ENCODE results near the gene CHMP2A.

The CHMP2A gene

DNA sequence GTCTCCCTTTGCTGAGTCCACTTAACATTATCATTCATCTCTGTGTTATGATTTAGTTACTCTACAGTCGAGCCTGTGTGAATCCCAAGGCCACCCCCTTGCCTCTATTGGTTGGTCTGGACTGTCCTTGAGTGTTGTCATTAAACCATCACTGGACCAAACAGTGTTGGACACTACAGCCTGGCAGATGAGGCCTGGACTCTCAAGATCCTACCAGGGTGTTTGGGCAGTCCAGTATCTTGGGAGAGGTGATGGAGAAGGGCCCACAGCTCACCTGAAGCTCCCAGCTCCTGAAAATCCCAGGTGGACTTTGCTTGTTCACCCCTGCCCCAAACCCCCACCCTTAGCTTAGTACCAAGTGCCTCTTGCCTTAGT, 3.8 kb downstream of the CHMP2A start:
- Histone ChIP-seq H3K27me3 (ENCODE audit: insufficient read depth, low read length) (no peaks in the 10 kb centered on the region), H3K36me3 (ENCODE audit: insufficient read depth, low read length) (peaks cover 9% of the 10 kb centered on the region), H3K79me2 (ENCODE audit: control insufficient read depth, insufficient read depth, low read length, unreplicated experiment) (peaks cover 35% of the 10 kb centered on the region), H3K4me3 (ENCODE audit: low read depth, low read length) (no peak overlapping the region), H2AFZ (ENCODE audit: low read length, unreplicated experiment) (no peak overlapping the region), H3K27ac (ENCODE audit: low read depth, low read length) (no peak overlapping the region), H3K4me1 (ENCODE audit: control insufficient read depth, insufficient read depth, low read length, unreplicated experiment) (peaks cover 18% of the 10 kb centered on the region)

DNA sequence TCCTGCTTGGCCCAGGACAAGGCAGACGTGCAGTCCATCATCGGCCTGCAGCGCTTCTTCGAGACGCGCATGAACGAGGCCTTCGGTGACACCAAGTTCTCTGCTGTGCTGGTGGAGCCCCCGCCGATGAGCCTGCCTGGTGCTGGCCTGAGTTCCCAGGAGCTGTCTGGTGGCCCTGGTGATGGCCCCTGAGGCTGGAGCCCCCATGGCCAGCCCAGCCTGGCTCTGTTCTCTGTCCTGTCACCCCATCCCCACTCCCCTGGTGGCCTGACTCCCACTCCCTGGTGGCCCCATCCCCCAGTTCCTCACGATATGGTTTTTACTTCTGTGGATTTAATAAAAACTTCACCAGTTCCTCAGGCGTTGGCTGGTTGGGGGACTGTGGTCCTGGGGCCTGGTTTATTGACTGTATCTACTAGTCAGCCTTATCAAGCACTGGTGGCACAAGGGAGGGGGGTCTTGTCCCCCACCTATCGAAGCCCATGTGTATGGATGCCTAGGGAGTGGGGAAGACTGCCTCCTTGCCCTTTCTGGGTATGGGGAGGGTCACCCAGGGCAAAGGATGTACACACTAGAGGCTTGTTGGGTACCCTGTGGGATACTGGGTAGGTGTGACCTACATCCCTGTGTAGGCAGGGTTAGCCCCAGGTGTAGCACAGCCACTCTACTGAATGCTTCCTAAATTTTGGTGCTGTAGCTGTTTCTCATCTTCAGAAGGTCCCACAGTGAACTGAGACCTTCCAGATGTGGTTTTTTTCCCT, 4.4 kb downstream of the CHMP2A start:
- Histone ChIP-seq H3K36me3 (ENCODE audit: insufficient read depth, low read length) (peaks cover 14% of the 10 kb centered on the region), H3K4me3 (ENCODE audit: low read depth, low read length) (no peak overlapping the region), H3K27me3 (ENCODE audit: insufficient read depth, low read length) (no peaks in the 10 kb centered on the region), H2AFZ (ENCODE audit: low read length, unreplicated experiment) (no peak overlapping the region), H3K79me2 (ENCODE audit: control insufficient read depth, insufficient read depth, low read length, unreplicated experiment) (peaks cover 35% of the 10 kb centered on the region), H3K27ac (ENCODE audit: low read depth, low read length) (no peak overlapping the region), H3K4me1 (ENCODE audit: control insufficient read depth, insufficient read depth, low read length, unreplicated experiment) (peaks cover 19% of the 10 kb centered on the region)

DNA sequence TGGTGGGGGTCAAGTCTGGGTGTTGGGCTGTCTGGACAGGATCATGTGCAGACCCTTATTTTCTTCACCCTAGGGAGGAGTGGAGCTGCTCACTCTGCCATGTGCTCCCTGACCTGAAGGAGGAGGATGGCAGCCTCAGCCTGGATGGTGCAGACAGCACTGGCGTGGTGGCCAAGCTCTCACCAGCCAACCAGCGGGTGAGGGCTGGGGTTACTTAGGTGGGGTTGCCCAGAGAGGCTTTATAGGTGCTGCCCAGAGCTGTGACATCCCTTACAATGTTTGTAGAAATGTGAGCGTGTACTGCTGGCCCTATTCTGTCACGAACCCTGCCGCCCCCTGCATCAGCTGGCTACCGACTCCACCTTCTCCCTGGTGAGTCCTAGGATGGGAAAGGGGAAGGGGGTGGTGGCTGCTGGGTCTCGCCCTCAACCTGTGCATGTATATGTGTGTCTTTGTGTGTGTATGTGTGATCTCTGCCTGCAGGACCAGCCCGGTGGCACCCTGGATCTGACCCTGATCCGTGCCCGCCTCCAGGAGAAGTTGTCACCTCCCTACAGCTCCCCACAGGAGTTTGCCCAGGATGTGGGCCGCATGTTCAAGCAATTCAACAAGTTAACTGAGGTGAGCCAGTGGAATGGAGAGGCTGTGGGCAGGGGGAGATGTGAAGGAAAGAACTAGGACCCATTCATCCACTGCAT, 5.1 kb downstream of the CHMP2A start:
- Histone ChIP-seq H3K36me3 (ENCODE audit: insufficient read depth, low read length) (peaks cover 14% of the 10 kb centered on the region), H3K27me3 (ENCODE audit: insufficient read depth, low read length) (no peaks in the 10 kb centered on the region), H2AFZ (ENCODE audit: low read length, unreplicated experiment) (no peak overlapping the region), H3K4me1 (ENCODE audit: control insufficient read depth, insufficient read depth, low read length, unreplicated experiment) (peaks cover 15% of the 10 kb centered on the region), H3K79me2 (ENCODE audit: control insufficient read depth, insufficient read depth, low read length, unreplicated experiment) (peaks cover 40% of the 10 kb centered on the region), H3K4me3 (ENCODE audit: low read depth, low read length) (no peak overlapping the region), H3K27ac (ENCODE audit: low read depth, low read length) (no peak overlapping the region)

DNA sequence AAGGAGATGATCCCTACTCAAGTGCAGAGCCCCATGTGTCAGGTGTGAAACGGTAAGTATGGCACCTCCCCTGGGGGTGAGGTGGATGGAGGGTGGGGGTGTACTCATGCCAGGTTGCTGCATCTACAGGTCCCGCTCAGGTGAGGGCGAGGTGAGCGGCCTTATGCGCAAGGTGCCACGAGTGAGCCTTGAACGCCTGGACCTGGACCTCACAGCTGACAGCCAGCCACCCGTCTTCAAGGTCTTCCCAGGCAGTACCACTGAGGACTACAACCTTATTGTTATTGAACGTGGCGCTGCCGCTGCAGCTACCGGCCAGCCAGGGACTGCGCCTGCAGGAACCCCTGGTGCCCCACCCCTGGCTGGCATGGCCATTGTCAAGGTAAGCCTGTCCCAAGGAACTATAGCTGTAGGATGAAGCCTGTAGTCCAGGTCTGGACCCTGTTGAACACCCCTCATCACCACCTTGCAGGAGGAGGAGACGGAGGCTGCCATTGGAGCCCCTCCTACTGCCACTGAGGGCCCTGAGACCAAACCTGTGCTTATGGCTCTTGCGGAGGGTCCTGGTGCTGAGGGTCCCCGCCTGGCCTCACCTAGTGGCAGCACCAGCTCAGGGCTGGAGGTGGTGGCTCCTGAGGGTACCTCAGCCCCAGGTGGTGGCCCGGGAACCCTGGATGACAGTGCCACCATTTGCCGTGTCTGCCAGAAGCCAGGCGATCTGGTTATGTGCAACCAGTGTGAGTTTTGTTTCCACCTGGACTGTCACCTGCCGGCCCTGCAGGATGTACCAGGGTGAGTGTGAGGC, 5.8 kb downstream of the CHMP2A start:
- Histone ChIP-seq H2AFZ (ENCODE audit: low read length, unreplicated experiment) (no peak overlapping the region), H3K27me3 (ENCODE audit: insufficient read depth, low read length) (no peaks in the 10 kb centered on the region), H3K4me3 (ENCODE audit: low read depth, low read length) (no peak overlapping the region), H3K27ac (ENCODE audit: low read depth, low read length) (no peak overlapping the region), H3K79me2 (ENCODE audit: control insufficient read depth, insufficient read depth, low read length, unreplicated experiment) (peaks cover 43% of the 10 kb centered on the region), H3K36me3 (ENCODE audit: insufficient read depth, low read length) (peaks cover 14% of the 10 kb centered on the region), H3K4me1 (ENCODE audit: control insufficient read depth, insufficient read depth, low read length, unreplicated experiment) (peaks cover 15% of the 10 kb centered on the region)

DNA sequence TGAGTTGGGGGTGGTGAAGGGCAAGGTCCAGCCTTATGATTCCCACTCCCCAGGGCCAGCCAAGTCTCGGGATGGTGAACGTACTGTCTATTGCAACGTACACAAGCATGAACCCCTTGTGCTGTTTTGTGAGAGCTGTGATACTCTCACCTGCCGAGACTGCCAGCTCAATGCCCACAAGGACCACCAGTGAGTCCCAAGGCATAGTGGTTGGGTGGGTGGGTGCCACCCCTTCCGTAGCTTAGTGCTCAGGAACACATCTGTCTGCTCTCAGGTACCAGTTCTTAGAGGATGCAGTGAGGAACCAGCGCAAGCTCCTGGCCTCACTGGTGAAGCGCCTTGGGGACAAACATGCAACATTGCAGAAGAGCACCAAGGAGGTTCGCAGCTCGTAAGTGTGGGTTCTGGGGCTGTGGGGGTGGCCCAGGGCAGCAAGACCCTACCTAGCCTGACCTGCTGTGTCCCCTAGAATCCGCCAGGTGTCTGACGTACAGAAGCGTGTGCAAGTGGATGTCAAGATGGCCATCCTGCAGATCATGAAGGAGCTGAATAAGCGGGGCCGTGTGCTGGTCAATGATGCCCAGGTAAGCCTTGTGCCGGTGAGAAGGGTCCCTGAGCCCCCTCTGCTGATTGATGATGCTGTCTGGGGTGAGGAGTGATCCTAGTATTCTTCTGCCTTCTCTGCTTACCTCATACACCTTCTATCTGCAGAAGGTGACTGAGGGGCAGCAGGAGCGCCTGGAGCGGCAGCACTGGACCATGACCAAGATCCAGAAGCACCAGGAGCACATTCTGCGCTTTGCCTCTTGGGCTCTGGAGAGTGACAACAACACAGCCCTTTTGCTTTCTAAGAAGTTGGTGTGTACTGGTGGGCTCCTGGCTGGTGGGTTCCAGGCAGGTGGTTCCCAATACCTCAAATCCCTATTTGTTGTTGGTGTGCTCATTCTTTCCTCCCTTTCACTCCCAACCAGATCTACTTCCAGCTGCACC, 7.3 kb downstream of the CHMP2A start:
- peaks cover 12% of the 10 kb centered on the region for H3K36me3 ChIP-seq (ENCODE audit: insufficient read depth, low read length)
- H2AFZ ChIP-seq (ENCODE audit: low read length, unreplicated experiment), result no peak overlapping the region
- H3K4me1 ChIP-seq (ENCODE audit: control insufficient read depth, insufficient read depth, low read length, unreplicated experiment), result peaks cover 8% of the 10 kb centered on the region
- no peaks in the 10 kb centered on the region for H3K27me3 ChIP-seq (ENCODE audit: insufficient read depth, low read length)
- H3K27ac ChIP-seq (ENCODE audit: low read depth, low read length), result no peak overlapping the region
- H3K79me2 ChIP-seq (ENCODE audit: control insufficient read depth, insufficient read depth, low read length, unreplicated experiment), result peaks cover 43% of the 10 kb centered on the region
- H3K4me3 ChIP-seq (ENCODE audit: low read depth, low read length), result peak overlapping the region; percentile 16; the same call in 1 of the 2 replicates

DNA sequence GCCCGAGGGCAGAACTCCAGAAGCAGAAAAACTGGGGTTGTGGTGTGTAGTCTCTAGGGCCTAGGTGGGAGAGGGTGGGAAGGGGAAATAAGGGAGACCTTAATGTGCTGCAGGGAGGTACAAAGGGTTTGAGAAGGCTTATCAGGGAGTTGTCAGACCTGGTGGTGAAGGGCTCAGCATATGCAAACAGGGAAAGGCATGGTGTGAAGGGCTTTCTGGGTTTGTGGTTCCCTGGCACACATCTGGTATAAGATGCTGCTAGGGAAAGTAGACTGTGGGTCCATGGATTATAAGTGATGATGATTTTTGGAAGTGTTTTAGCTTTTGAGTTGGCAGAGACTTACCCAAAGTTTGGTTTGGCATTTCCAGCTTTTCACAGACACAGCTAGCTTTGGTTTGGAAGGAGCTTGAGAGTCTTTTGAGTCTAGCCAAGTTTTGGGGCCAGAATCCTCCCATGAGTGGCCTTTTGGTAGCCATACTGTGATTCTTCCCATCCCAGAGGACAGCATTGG, 8.8 kb downstream of the CHMP2A start:
- H3K4me3 ChIP-seq (ENCODE audit: low read depth, low read length), result peak overlapping the region; percentile 95
- H2AFZ ChIP-seq (ENCODE audit: low read length, unreplicated experiment), result no peak overlapping the region
- H3K27me3 ChIP-seq (ENCODE audit: insufficient read depth, low read length), result no peaks in the 10 kb centered on the region
- peaks cover 9% of the 10 kb centered on the region; the same call in 1 of the 2 replicates for H3K36me3 ChIP-seq (ENCODE audit: insufficient read depth, low read length)
- H3K27ac ChIP-seq (ENCODE audit: low read depth, low read length), result no peak overlapping the region
- peaks cover 43% of the 10 kb centered on the region for H3K79me2 ChIP-seq (ENCODE audit: control insufficient read depth, insufficient read depth, low read length, unreplicated experiment)
- H3K4me1 ChIP-seq (ENCODE audit: control insufficient read depth, insufficient read depth, low read length, unreplicated experiment), result peaks cover 8% of the 10 kb centered on the region

DNA sequence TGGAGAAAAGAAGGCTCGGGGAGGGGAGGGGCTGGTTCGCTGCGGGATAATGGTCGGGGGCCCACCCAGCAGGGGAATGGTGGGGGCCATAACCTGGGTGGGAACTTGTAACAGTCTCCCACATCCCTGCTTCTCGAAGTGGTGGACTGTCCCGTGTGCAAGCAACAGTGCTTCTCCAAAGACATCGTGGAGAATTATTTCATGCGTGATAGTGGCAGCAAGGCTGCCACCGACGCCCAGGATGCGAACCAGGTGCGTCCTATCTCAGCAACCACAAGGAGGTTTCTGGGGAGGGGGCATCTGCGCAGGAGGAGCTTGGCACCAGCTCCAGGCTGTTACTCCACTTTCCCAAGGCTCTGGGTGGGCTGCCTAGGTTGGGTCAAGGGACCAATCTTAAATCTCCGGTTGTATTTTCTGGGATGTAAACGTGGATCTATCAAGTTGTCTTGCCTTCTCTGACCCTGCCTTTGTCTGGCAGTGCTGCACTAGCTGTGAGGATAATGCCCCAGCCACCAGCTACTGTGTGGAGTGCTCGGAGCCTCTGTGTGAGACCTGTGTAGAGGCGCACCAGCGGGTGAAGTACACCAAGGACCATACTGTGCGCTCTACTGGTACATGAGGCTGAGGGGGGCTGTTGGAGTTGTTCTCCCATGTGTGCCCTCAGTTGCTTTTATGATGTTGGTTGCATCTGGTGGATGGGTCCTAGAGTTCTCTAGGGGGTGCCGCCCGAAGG, 9.5 kb downstream of the CHMP2A start:
- H3K79me2 ChIP-seq (ENCODE audit: control insufficient read depth, insufficient read depth, low read length, unreplicated experiment), result peaks cover 43% of the 10 kb centered on the region
- H3K36me3 ChIP-seq (ENCODE audit: insufficient read depth, low read length), result peaks cover 5% of the 10 kb centered on the region; the same call in 1 of the 2 replicates
- no peak overlapping the region for H2AFZ ChIP-seq (ENCODE audit: low read length, unreplicated experiment)

DNA sequence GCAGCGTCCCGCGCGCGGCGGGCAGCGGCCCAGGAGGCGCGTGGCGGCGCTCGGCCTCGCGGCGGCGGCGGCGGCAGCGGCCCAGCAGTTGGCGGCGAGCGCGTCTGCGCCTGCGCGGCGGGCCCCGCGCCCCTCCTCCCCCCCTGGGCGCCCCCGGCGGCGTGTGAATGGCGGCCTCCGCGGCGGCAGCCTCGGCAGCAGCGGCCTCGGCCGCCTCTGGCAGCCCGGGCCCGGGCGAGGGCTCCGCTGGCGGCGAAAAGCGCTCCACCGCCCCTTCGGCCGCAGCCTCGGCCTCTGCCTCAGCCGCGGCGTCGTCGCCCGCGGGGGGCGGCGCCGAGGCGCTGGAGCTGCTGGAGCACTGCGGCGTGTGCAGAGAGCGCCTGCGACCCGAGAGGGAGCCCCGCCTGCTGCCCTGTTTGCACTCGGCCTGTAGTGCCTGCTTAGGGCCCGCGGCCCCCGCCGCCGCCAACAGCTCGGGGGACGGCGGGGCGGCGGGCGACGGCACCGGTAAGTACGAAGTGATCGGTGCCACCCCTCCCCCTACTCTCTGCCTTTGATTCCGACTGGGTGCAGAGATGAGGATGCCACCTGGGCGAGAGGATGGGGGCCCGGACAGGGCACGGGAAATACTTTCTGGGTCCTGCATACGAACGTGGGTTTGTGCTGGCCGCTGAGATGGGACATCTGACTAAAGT, 10.2 kb downstream of the CHMP2A start:
- peak overlapping the region; percentile 96; the same call in 1 of the 2 replicates for H3K27ac ChIP-seq (ENCODE audit: low read depth, low read length)
- peaks cover 8% of the 10 kb centered on the region for H3K4me1 ChIP-seq (ENCODE audit: control insufficient read depth, insufficient read depth, low read length, unreplicated experiment)
- H3K36me3 ChIP-seq (ENCODE audit: insufficient read depth, low read length), result peaks cover 5% of the 10 kb centered on the region; the same call in 1 of the 2 replicates
- H2AFZ ChIP-seq (ENCODE audit: low read length, unreplicated experiment), result no peak overlapping the region
- H3K4me3 ChIP-seq (ENCODE audit: low read depth, low read length), result peak overlapping the region; percentile 95
- H3K27me3 ChIP-seq (ENCODE audit: insufficient read depth, low read length), result no peaks in the 10 kb centered on the region
- H3K79me2 ChIP-seq (ENCODE audit: control insufficient read depth, insufficient read depth, low read length, unreplicated experiment), result peaks cover 43% of the 10 kb centered on the region

More for the DNA sequence above, 9.5 kb downstream of the CHMP2A start:
- H3K4me1 ChIP-seq (ENCODE audit: control insufficient read depth, insufficient read depth, low read length, unreplicated experiment), result peaks cover 8% of the 10 kb centered on the region
- H3K4me3 ChIP-seq (ENCODE audit: low read depth, low read length), result peak overlapping the region; percentile 95
- no peak overlapping the region for H3K27ac ChIP-seq (ENCODE audit: low read depth, low read length)
- no peaks in the 10 kb centered on the region for H3K27me3 ChIP-seq (ENCODE audit: insufficient read depth, low read length)
